ENCODE results near the gene CCNB1IP1. TPM values are rescaled to one million over a fixed set of nuclear protein-coding genes. Genes with fewer than 3 reads are reported as not detected.
"Not testable (repeated sequence)": the region's sequence is repeated elsewhere in the genome, so short reads cannot be mapped to it uniquely, and the experiment has no call there.

The CCNB1IP1 gene
- total and polyA plus RNA-seq, 2 of the 4 experiments (the other 2 are of a cell fraction), result 27.5 to 34.6 TPM

DNA sequence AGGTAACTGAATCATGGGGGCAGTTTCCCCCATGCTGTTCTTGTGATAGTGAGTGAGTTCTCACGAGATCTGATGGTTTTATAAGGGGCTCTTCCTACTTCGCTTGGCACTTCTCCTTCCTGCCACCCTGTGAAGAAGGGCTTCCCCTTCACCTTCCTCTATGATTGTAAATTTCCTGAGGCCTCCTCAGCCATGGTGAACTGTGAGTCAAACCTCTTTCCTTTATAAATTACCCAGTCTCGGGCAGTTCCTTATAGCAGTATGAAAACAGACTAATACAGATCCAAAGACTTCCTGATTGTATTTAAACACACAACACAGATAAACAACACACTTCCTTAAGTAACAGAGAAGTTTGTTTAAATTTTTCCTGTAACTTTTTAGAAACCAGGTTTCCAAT lies 25.4 kb upstream of the CCNB1IP1 start:
- intact Hi-C loops (cut with micrococcal nuclease) (loop anchor here (5.0 kb wide), 1 partner anchor 49 kb away; no protein-coding TSS in a partner anchor), in situ Hi-C loops (cut with MboI; ENCODE audit: low sequenced_read_pairs) (loop anchor here (25.0 kb wide), 1 partner anchor 1054 kb away; no protein-coding TSS in a partner anchor)

More for the DNA sequence above, 25.4 kb upstream of the CCNB1IP1 start:
- H4K20me1 ChIP-seq (ENCODE audit: insufficient read depth, low read length); H3K9me1 ChIP-seq (ENCODE audit: insufficient read depth, low read length); H3K9ac ChIP-seq (ENCODE audit: low read depth, low read length); H3K4me2 ChIP-seq (ENCODE audit: low read depth, low read length); H3K27ac ChIP-seq (ENCODE audit: insufficient read depth, low read length); H2AFZ ChIP-seq (replicated peaks; ENCODE audit: low read length, poor library complexity); H3K18ac ChIP-seq (ENCODE audit: low read depth, low read length); H4K5ac ChIP-seq (ENCODE audit: low read depth, low read length); H2BK5ac ChIP-seq (ENCODE audit: low read depth, low read length, poor library complexity, severe bottlenecking); H2BK120ac ChIP-seq (ENCODE audit: low read depth, low read length); H4K91ac ChIP-seq (ENCODE audit: insufficient read depth, low read depth, low read length); H3K56ac ChIP-seq (ENCODE audit: extremely low read depth, insufficient read depth, low read length); H3K4me3 ChIP-seq (ENCODE audit: insufficient read depth, low read depth, low read length); BruUV-seq (replicated peaks); H3K4ac ChIP-seq (ENCODE audit: low read depth, low read length); H4K8ac ChIP-seq (ENCODE audit: low read depth in 2 of 2, low read length in 2 of 2); H3K23ac ChIP-seq (ENCODE audit: low read depth, low read length); H2AK9ac ChIP-seq (replicated peaks; ENCODE audit: low read depth, low read length, poor library complexity); H2BK20ac ChIP-seq (ENCODE audit: low read depth, low read length); H2AK5ac ChIP-seq (ENCODE audit: low read depth, low read length); H2BK15ac ChIP-seq (ENCODE audit: low read depth, low read length); ATAC-seq (ENCODE audit: low read depth); H3K27me3 ChIP-seq (ENCODE audit: control insufficient read depth, insufficient read depth, low read length); DNase-seq; POLR2A ChIA-PET (ENCODE audit: unreplicated experiment); H3K4me1 ChIP-seq (ENCODE audit: control insufficient read depth, insufficient read depth, low read length); H3K9me3 ChIP-seq (ENCODE audit: control insufficient read depth, insufficient read depth, low read length); H3K14ac ChIP-seq (replicated peaks; ENCODE audit: low read depth, low read length); CTCF ChIA-PET; dilution Hi-C loops (cut with HindIII; ENCODE audit: low sequenced_read_pairs, unreplicated experiment); H3K79me1 ChIP-seq (ENCODE audit: low read depth in 1 of 2, low read length in 2 of 2): not testable (repeated sequence)
- H3K36me3 ChIP-seq (ENCODE audit: control insufficient read depth, insufficient read depth, low read length), result peaks cover 26% of the 10 kb centered on the region
- no CpG with 5 or more reads among the region's 3 CpGs for WGBS, 2 experiments (ENCODE audit: extremely low coverage in 2 of 2, insufficient read length in 1 of 2)

Measured in IMR-90 (cell line).